ENCODE results near the gene SLC35F1. TPM values are rescaled to one million over a fixed set of nuclear protein-coding genes. Genes with fewer than 3 reads are reported as not detected.

Gene SLC35F1
- polyA plus RNA-seq, 1 donor from 2014 or later = 35.1 TPM

GRCh38 chr6:118186672-118187567 is 279.9 kb downstream of the SLC35F1 start (continued):
- TF ChIP-seq EZH2 (IDR thresholded peaks at IDR 0.05; ENCODE audit: borderline replicate concordance, insufficient read depth, low read length, poor library complexity, severe bottlenecking) = no peak

- Histone ChIP-seq H3K4me3 (ENCODE audit: low read length) (no peak overlapping the region), H3K36me3 (ENCODE audit: insufficient read depth, low read length) (no peaks in the 10 kb centered on the region), H2AFZ (ENCODE audit: low read depth, low read length) (no peak overlapping the region), H3K79me2 (replicated peaks; ENCODE audit: insufficient read depth, low read length) (no peaks in the 10 kb centered on the region), H3K4me2 (ENCODE audit: low read length) (no peak overlapping the region), H3K27ac (ENCODE audit: low read length) (no peak overlapping the region), H3F3A (ENCODE audit: insufficient read depth, low read length, poor library complexity, severe bottlenecking) (no peaks in the 10 kb centered on the region), H3K9ac (ENCODE audit: low read length) (no peak overlapping the region), H4K20me1 (ENCODE audit: insufficient read depth) (no peaks in the 10 kb centered on the region), H3K9me2 (ENCODE audit: insufficient read depth, low read length) (no peaks in the 10 kb centered on the region), H3K9me3 (ENCODE audit: low read length) (no peaks in the 10 kb centered on the region), H3K27me3 (ENCODE audit: insufficient read depth, low read depth, low read length) (no peaks in the 10 kb centered on the region)
- TF ChIP-seq SMC3 (conservative IDR thresholded peaks at IDR 0.05; ENCODE audit: poor library complexity) (no peak), POLR2AphosphoS5 (IDR thresholded peaks at IDR 0.05) (no peak), EP300 (conservative IDR thresholded peaks at IDR 0.05; ENCODE audit: poor library complexity, severe bottlenecking) (no peak), RAD21 (conservative IDR thresholded peaks at IDR 0.05) (no peak), EZH2 (IDR thresholded peaks at IDR 0.05; ENCODE audit: borderline replicate concordance, insufficient read depth, low read length, poor library complexity, severe bottlenecking) (no peak), MXI1 (conservative IDR thresholded peaks at IDR 0.05; ENCODE audit: poor library complexity, severe bottlenecking) (no peak), TAF1 (IDR thresholded peaks at IDR 0.05; ENCODE audit: low read depth) (no peak), CTCF (IDR thresholded peaks at IDR 0.05; ENCODE audit: poor library complexity, severe bottlenecking) (no peak)
- TF ChIP-seq, protein P1, sequence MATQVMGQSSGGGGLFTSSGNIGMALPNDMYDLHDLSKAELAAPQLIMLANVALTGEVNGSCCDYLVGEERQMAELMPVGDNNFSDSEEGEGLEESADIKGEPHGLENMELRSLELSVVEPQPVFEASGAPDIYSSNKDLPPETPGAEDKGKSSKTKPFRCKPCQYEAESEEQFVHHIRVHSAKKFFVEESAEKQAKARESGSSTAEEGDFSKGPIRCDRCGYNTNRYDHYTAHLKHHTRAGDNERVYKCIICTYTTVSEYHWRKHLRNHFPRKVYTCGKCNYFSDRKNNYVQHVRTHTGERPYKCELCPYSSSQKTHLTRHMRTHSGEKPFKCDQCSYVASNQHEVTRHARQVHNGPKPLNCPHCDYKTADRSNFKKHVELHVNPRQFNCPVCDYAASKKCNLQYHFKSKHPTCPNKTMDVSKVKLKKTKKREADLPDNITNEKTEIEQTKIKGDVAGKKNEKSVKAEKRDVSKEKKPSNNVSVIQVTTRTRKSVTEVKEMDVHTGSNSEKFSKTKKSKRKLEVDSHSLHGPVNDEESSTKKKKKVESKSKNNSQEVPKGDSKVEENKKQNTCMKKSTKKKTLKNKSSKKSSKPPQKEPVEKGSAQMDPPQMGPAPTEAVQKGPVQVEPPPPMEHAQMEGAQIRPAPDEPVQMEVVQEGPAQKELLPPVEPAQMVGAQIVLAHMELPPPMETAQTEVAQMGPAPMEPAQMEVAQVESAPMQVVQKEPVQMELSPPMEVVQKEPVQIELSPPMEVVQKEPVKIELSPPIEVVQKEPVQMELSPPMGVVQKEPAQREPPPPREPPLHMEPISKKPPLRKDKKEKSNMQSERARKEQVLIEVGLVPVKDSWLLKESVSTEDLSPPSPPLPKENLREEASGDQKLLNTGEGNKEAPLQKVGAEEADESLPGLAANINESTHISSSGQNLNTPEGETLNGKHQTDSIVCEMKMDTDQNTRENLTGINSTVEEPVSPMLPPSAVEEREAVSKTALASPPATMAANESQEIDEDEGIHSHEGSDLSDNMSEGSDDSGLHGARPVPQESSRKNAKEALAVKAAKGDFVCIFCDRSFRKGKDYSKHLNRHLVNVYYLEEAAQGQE (IDR thresholded peaks at IDR 0.05; ENCODE audit: borderline replicate concordance) = no peak
Measured at GRCh38 chr6:118187568-118188164, 280.6 kb downstream of the SLC35F1 start.

- Histone ChIP-seq H3K27ac (ENCODE audit: low read length) (no peak overlapping the region), H3K9ac (ENCODE audit: low read length) (no peak overlapping the region), H3K4me2 (ENCODE audit: low read length) (no peak overlapping the region), H3F3A (ENCODE audit: insufficient read depth, low read length, poor library complexity, severe bottlenecking) (no peaks in the 10 kb centered on the region), H2AFZ (ENCODE audit: low read depth, low read length) (no peak overlapping the region), H3K4me3 (ENCODE audit: low read length) (no peak overlapping the region), H3K36me3 (ENCODE audit: insufficient read depth, low read length) (no peaks in the 10 kb centered on the region), H4K20me1 (ENCODE audit: insufficient read depth) (no peaks in the 10 kb centered on the region), H3K9me3 (ENCODE audit: low read length) (no peaks in the 10 kb centered on the region), H3K9me2 (ENCODE audit: insufficient read depth, low read length) (no peaks in the 10 kb centered on the region), H3K79me2 (replicated peaks; ENCODE audit: insufficient read depth, low read length) (no peaks in the 10 kb centered on the region), H3K27me3 (ENCODE audit: insufficient read depth, low read depth, low read length) (no peaks in the 10 kb centered on the region)
- TF ChIP-seq SMC3 (conservative IDR thresholded peaks at IDR 0.05; ENCODE audit: poor library complexity) (no peak), CTCF (IDR thresholded peaks at IDR 0.05; ENCODE audit: poor library complexity, severe bottlenecking) (no peak), EP300 (conservative IDR thresholded peaks at IDR 0.05; ENCODE audit: poor library complexity, severe bottlenecking) (no peak), RAD21 (conservative IDR thresholded peaks at IDR 0.05) (no peak), EZH2 (IDR thresholded peaks at IDR 0.05; ENCODE audit: borderline replicate concordance, insufficient read depth, low read length, poor library complexity, severe bottlenecking) (no peak)
Measured at GRCh38 chr6:118188561-118188960, 281.5 kb downstream of the SLC35F1 start.

Measured in neural cell (in vitro differentiated cells).